PC-3 (cell line): Measurements from ENCODE around the gene PITX3.

Source experiments
- EZH2 ChIP-seq: fragments of 300-600 bp; sonication (generic); IDR thresholded peaks from one replicate; pipeline ENCODE4 v1.6.1; 2017; ENCODE audit warnings: antibody characterized with exemption, mild to moderate bottlenecking, low read length; ENCODE audit not compliant: unreplicated experiment
- TF ChIP-seq, protein P1 (sequence below): fragments of 300-600 bp; sonication (generic); conservative IDR thresholded peaks from 2 replicates; pipeline ENCODE4 v1.5.1; 2017; ENCODE audit warnings: antibody characterized with exemption, low read depth, mild to moderate bottlenecking, low read length

DNA sequence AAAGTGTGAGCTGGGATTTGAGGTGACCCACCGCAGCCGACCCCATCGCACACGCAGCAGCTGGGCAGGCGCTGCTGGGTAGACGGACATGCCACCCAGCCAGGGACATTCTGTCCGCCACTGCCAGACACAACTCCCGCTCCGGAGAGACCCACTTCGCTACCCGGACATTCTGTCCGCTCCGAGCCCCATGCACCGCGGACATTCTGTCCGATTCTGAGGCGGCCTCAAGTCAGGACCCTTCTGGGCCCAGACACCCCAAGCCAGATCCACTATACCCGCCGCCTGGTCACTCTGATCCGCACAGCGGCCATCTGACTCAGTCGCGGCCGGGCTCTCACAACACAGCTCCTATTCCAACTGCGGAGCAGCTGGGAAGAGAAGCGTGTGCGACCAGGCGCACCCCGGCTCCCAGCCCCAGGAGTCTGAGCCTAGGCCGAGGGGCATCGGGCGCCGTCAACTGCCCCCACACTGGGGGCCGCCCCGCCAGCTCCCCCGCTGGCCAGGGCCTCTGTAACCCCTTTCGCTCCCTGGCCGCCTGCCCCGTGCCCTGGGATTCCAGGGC, 763 bp downstream of the PITX3 start:
- TF ChIP-seq EZH2: no peak
- TF ChIP-seq, protein P1, sequence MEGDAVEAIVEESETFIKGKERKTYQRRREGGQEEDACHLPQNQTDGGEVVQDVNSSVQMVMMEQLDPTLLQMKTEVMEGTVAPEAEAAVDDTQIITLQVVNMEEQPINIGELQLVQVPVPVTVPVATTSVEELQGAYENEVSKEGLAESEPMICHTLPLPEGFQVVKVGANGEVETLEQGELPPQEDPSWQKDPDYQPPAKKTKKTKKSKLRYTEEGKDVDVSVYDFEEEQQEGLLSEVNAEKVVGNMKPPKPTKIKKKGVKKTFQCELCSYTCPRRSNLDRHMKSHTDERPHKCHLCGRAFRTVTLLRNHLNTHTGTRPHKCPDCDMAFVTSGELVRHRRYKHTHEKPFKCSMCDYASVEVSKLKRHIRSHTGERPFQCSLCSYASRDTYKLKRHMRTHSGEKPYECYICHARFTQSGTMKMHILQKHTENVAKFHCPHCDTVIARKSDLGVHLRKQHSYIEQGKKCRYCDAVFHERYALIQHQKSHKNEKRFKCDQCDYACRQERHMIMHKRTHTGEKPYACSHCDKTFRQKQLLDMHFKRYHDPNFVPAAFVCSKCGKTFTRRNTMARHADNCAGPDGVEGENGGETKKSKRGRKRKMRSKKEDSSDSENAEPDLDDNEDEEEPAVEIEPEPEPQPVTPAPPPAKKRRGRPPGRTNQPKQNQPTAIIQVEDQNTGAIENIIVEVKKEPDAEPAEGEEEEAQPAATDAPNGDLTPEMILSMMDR: no peak
